HepG2 (cell line): ENCODE data around the gene SIGMAR1. TPM values are rescaled to one million over a fixed set of nuclear protein-coding genes. Genes with fewer than 3 reads are reported as not detected.

Source experiments
- ATAD3A ChIP-seq: sonication (generic); formaldehyde crosslinking; IDR thresholded peaks from 2 replicates; pipeline ENCODE4 v1.4.0; 2020; ENCODE audit warnings: missing genetic modification reagents
- CREB1 ChIP-seq, 2 experiments: fragments of 450-650 bp in 1 of 2; IDR thresholded peaks; 2 replicates each; pipeline ENCODE4 v1.6.1; 2016 to 2017; ENCODE audit warnings: control low read depth in 1 of 2, mild to moderate bottlenecking in 1 of 2, missing compliant biosample characterization in 1 of 2, missing genetic modification characterization in 1 of 2
- HNF4G ChIP-seq, 2 experiments: sonication (generic) in 1 of 2; formaldehyde crosslinking in 1 of 2; IDR thresholded peaks; 2 replicates each; pipeline versions ENCODE4 v1.4.0 to v1.6.1; 2011 to 2020; ENCODE audit warnings: borderline replicate concordance in 2 of 2, low read depth in 2 of 2, mild to moderate bottlenecking in 2 of 2, low read length in 1 of 2, missing genetic modification reagents in 1 of 2, moderate library complexity in 1 of 2
- IKZF1 ChIP-seq: fragments of 450-650 bp; IDR thresholded peaks from 2 replicates; pipeline ENCODE4 v1.7.1; 2016
- MAF1 ChIP-seq: sonication (generic); formaldehyde crosslinking; IDR thresholded peaks from 2 replicates; pipeline ENCODE4 v1.5.0; 2020; ENCODE audit warnings: missing genetic modification reagents, borderline replicate concordance
- MTA1 ChIP-seq: sonication (generic); formaldehyde crosslinking; IDR thresholded peaks from 2 replicates; pipeline ENCODE4 v1.4.0; 2020; ENCODE audit warnings: missing genetic modification reagents, mild to moderate bottlenecking, borderline replicate concordance
- MYNN ChIP-seq: sonication (generic); formaldehyde crosslinking; IDR thresholded peaks from 2 replicates; pipeline ENCODE4 v1.4.0; 2020; ENCODE audit warnings: mild to moderate bottlenecking, low read depth, missing genetic modification reagents
- ZNF235 ChIP-seq: sonication (generic); formaldehyde crosslinking; IDR thresholded peaks from 2 replicates; pipeline ENCODE4 v1.8.1; 2023; ENCODE audit warnings: mild to moderate bottlenecking, missing genetic modification reagents, borderline replicate concordance
- ZNF543 ChIP-seq: sonication (generic); formaldehyde crosslinking; IDR thresholded peaks from 2 replicates; pipeline ENCODE4 v1.4.0; 2020; ENCODE audit warnings: mild to moderate bottlenecking, missing genetic modification reagents
- ZNF556 ChIP-seq: sonication (generic); formaldehyde crosslinking; IDR thresholded peaks from 2 replicates; pipeline ENCODE4 v1.4.0; 2020; ENCODE audit warnings: mild to moderate bottlenecking, missing genetic modification reagents, borderline replicate concordance
- ZNF777 ChIP-seq: sonication (generic); formaldehyde crosslinking; IDR thresholded peaks from 2 replicates; pipeline ENCODE4 v1.4.0; 2020; ENCODE audit warnings: missing genetic modification reagents
- polyA plus RNA-seq, 8 experiments: library from polyadenylated mRNA; depleted of rRNA in 3 of 8; stranded (reverse) in 7 of 8; unstranded in 1 of 8; fragments of >200 nt; fragmentation: Illumina TruSeq in 4 of 8; extraction: Trizol in 4 of 8; gene quantifications; 2 replicates each; pipeline versions ENCODE4 v1.2.1 to v1.2.3, GENCODE V29; 2011 to 2016; ENCODE audit warnings: low read depth in 4 of 8, missing spikeins in 1 of 8, mixed read lengths in 1 of 8; ENCODE audit not compliant: insufficient read depth in 1 of 8
- total RNA-seq, 5 experiments: library from RNA; depleted of rRNA; stranded (reverse); fragments of >200 nt; fragmentation: Illumina TruSeq; extraction: Trizol; gene quantifications; 2 replicates each; pipeline ENCODE4 v1.2.3, GENCODE V29; 2016; ENCODE audit warnings: low read depth in 1 of 5
- TF ChIP-seq, protein P1 (sequence below): sonication (generic); formaldehyde crosslinking; IDR thresholded peaks from 2 replicates; pipeline ENCODE4 v1.5.1; 2020; ENCODE audit warnings: mild to moderate bottlenecking, missing genetic modification reagents, moderate library complexity
- TF ChIP-seq, protein P2 (sequence below): sonication (generic); formaldehyde crosslinking; IDR thresholded peaks from 2 replicates; pipeline ENCODE4 v1.5.1; 2020; ENCODE audit warnings: mild to moderate bottlenecking, moderate library complexity, missing genetic modification reagents
- TF ChIP-seq, protein P3 (sequence below): sonication (generic); formaldehyde crosslinking; IDR thresholded peaks from 2 replicates; pipeline ENCODE4 v1.8.1; 2023; ENCODE audit warnings: mild to moderate bottlenecking, moderate library complexity, missing genetic modification reagents
- TF ChIP-seq, protein P4 (sequence below): sonication (generic); formaldehyde crosslinking; IDR thresholded peaks from 2 replicates; pipeline ENCODE4 v1.9.0; 2021; ENCODE audit warnings: mild to moderate bottlenecking, missing genetic modification reagents

SIGMAR1 gene
- total and polyA plus RNA-seq, 2 of the 13 experiments (the other 11 are each of a cell fraction or from before 2014, with no cell fraction given) = 38.9 to 60.8 TPM

DNA sequence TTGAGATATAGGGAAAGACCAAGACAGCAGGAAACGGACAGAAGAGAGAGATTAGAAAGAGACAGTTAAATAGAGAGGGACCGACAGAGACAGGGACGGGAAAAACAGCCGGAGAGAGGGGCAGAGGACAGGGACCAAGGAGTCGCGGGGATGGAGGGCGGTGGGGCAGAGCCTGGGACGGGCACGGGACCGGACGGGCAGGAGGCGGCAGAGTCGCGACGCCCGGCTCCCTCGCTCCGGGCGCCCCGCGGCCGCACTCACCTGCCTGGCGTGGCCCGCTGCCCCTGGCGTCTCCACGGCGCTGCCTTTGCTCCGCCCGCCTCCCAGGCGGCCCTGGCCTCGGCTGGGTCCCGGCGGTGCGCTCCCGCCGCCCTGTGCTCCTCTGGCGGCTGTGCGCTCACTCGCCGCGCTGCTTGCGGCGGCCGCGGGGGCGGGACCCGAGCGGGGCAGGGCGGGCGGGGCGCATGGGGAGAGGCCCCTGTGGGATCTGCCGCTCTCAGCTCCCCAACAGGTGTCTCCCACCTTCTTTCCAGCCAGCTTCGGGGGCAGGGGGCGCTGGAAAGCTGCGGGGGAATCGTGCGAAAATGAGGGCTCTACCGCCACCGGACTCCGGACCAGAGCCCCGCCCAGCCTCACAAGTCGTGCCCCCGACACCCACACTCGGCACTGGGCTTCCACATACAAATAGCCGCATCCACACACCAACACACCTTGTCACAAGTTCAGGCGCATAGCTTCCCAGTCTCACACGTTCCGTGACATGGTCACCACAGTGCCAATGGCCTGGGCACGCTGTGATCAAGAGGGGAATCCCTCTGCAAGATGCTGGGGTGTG, 8.7 kb downstream of the SIGMAR1 start, which contains the start of gene ARID3C (continued):
- TF ChIP-seq ZNF543 (CRISPR knock-in tag) = no peak
- no peak for TF ChIP-seq CREB1 (IDR thresholded peaks at IDR 0.05)
- TF ChIP-seq CREB1 (CRISPR knock-in tag; IDR thresholded peaks at IDR 0.05) = no peak
- TF ChIP-seq MTA1 (CRISPR knock-in tag) = 0 out of 2 replicates have a peak, but pooled peaks have one; percentile 46
- no peak for TF ChIP-seq MAF1 (CRISPR knock-in tag)
- TF ChIP-seq MYNN = no peak
- TF ChIP-seq IKZF1 = no peak
- no peak for TF ChIP-seq HNF4G (IDR thresholded peaks at IDR 0.05; ENCODE audit: borderline replicate concordance, low read depth, low read length)
- TF ChIP-seq HNF4G (CRISPR knock-in tag; IDR thresholded peaks at IDR 0.05; ENCODE audit: borderline replicate concordance, low read depth) = 0 out of 2 replicates have a peak, but pooled peaks have one; percentile 18
- TF ChIP-seq, protein P1, sequence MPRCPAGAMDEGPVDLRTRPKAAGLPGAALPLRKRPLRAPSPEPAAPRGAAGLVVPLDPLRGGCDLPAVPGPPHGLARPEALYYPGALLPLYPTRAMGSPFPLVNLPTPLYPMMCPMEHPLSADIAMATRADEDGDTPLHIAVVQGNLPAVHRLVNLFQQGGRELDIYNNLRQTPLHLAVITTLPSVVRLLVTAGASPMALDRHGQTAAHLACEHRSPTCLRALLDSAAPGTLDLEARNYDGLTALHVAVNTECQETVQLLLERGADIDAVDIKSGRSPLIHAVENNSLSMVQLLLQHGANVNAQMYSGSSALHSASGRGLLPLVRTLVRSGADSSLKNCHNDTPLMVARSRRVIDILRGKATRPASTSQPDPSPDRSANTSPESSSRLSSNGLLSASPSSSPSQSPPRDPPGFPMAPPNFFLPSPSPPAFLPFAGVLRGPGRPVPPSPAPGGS (CRISPR knock-in tag) = no peak
- TF ChIP-seq ATAD3A (CRISPR knock-in tag) = no peak
- TF ChIP-seq, protein P2, sequence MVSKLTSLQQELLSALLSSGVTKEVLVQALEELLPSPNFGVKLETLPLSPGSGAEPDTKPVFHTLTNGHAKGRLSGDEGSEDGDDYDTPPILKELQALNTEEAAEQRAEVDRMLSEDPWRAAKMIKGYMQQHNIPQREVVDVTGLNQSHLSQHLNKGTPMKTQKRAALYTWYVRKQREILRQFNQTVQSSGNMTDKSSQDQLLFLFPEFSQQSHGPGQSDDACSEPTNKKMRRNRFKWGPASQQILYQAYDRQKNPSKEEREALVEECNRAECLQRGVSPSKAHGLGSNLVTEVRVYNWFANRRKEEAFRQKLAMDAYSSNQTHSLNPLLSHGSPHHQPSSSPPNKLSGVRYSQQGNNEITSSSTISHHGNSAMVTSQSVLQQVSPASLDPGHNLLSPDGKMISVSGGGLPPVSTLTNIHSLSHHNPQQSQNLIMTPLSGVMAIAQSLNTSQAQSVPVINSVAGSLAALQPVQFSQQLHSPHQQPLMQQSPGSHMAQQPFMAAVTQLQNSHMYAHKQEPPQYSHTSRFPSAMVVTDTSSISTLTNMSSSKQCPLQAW (CRISPR knock-in tag) = no peak
- TF ChIP-seq, protein P3, sequence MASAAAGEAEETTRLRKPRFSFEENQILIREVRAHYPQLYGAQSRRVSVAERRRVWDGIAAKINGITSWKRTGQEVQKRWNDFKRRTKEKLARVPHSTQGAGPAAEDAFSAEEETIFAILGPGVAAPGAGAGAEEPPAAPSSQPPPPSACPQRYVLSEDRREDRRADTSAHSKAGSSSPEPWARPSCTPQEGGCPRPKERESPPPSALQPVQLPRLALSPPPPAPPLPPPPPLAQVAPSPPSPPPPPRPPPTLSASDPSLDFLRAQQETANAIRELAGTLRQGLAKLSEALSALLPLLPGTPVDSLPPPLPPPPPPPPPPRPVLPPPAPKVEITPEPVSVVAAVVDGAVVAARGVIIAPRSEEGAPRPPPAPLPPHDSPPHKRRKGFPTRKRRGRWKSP (CRISPR knock-in tag) = peak; percentile 36; the same call in 1 of the 2 replicates
- TF ChIP-seq, protein P4, sequence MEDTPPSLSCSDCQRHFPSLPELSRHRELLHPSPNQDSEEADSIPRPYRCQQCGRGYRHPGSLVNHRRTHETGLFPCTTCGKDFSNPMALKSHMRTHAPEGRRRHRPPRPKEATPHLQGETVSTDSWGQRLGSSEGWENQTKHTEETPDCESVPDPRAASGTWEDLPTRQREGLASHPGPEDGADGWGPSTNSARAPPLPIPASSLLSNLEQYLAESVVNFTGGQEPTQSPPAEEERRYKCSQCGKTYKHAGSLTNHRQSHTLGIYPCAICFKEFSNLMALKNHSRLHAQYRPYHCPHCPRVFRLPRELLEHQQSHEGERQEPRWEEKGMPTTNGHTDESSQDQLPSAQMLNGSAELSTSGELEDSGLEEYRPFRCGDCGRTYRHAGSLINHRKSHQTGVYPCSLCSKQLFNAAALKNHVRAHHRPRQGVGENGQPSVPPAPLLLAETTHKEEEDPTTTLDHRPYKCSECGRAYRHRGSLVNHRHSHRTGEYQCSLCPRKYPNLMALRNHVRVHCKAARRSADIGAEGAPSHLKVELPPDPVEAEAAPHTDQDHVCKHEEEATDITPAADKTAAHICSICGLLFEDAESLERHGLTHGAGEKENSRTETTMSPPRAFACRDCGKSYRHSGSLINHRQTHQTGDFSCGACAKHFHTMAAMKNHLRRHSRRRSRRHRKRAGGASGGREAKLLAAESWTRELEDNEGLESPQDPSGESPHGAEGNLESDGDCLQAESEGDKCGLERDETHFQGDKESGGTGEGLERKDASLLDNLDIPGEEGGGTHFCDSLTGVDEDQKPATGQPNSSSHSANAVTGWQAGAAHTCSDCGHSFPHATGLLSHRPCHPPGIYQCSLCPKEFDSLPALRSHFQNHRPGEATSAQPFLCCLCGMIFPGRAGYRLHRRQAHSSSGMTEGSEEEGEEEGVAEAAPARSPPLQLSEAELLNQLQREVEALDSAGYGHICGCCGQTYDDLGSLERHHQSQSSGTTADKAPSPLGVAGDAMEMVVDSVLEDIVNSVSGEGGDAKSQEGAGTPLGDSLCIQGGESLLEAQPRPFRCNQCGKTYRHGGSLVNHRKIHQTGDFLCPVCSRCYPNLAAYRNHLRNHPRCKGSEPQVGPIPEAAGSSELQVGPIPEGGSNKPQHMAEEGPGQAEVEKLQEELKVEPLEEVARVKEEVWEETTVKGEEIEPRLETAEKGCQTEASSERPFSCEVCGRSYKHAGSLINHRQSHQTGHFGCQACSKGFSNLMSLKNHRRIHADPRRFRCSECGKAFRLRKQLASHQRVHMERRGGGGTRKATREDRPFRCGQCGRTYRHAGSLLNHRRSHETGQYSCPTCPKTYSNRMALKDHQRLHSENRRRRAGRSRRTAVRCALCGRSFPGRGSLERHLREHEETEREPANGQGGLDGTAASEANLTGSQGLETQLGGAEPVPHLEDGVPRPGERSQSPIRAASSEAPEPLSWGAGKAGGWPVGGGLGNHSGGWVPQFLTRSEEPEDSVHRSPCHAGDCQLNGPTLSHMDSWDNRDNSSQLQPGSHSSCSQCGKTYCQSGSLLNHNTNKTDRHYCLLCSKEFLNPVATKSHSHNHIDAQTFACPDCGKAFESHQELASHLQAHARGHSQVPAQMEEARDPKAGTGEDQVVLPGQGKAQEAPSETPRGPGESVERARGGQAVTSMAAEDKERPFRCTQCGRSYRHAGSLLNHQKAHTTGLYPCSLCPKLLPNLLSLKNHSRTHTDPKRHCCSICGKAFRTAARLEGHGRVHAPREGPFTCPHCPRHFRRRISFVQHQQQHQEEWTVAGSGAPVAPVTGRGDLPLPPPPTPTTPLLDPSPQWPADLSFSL (CRISPR knock-in tag) = peak; percentile 62; the same call in 1 of the 2 replicates
- peak; percentile 45; the same call in 1 of the 2 replicates for TF ChIP-seq ZNF556 (CRISPR knock-in tag)
- TF ChIP-seq ZNF235 (CRISPR knock-in tag) = peak; percentile 30; the same call in 1 of the 2 replicates
- 0 out of 2 replicates have a peak, but pooled peaks have one; percentile 32 for TF ChIP-seq ZNF777 (CRISPR knock-in tag)
